ENCODE measurements around the gene RNF111.

GRCh38 chr15:59115047-59115446 lies 127.6 kb downstream of the RNF111 start:
- no peak for TF ChIP-seq CTCF (IDR thresholded peaks at IDR 0.05)
- TF ChIP-seq MAX (CRISPR knock-in tag; IDR thresholded peaks at IDR 0.05) = no peak
- TF ChIP-seq E2F4 (CRISPR knock-in tag; IDR thresholded peaks at IDR 0.05; ENCODE audit: borderline replicate concordance, low read depth) = no peak
- no peak for TF ChIP-seq FOXK1 (CRISPR knock-in tag; IDR thresholded peaks at IDR 0.05)

Data from WTC11 (cell line).